Activated CD8-positive, alpha-beta T cell treated with anti-CD3 and anti-CD28 coated beads, Interleukin-2, amount 10 ng/mL, durations not matched to agents 7 days and 5 days (primary cell): ENCODE measurements around the gene TTLL3. TPM values are rescaled to one million over a fixed set of nuclear protein-coding genes. Genes with fewer than 3 reads are reported as not detected.

Experiments
- ATAC-seq: fragments of 150-1000 bp; cut with Tn5 transposase; one replicate; pipeline ENCODE4 v1.10.0; 2021; ENCODE audit warnings: moderate library complexity
- CTCF ChIA-PET: fragments of 350-600 bp; sonication (Branson Sonifier 250); formaldehyde crosslinking; loops from one replicate; lab custom pipeline; 2021; ENCODE audit warnings: antibody characterized with exemption; lab: Charles Lee
- POLR2A ChIA-PET: fragments of 350-600 bp; sonication (Branson Sonifier 250); formaldehyde crosslinking; loops from one replicate; lab custom pipeline; 2021; ENCODE audit warnings: antibody characterized with exemption; lab: Charles Lee
- DNase-seq: peaks from one replicate; pipeline ENCODE4 v3.0.0-alpha.2; 2020
- H3K27ac Mint-ChIP-seq: one replicate; pipeline ENCODE4 v1.8.0; 2021; ENCODE audit warnings: mild to moderate bottlenecking, mixed read lengths
- H3K27me3 Mint-ChIP-seq: one replicate; pipeline ENCODE4 v1.8.0; 2021; ENCODE audit warnings: low read depth, mixed read lengths
- H3K36me3 Mint-ChIP-seq: one replicate; pipeline ENCODE4 v1.8.0; 2021; ENCODE audit warnings: low read depth, mixed read lengths
- H3K4me1 Mint-ChIP-seq: one replicate; pipeline ENCODE4 v1.8.0; 2021; ENCODE audit warnings: low read depth, mixed read lengths
- H3K4me3 Mint-ChIP-seq: one replicate; pipeline ENCODE4 v1.8.0; 2021; ENCODE audit warnings: mild to moderate bottlenecking, mixed read lengths
- H3K9me3 Mint-ChIP-seq: one replicate; pipeline ENCODE4 v1.8.0; 2022; ENCODE audit warnings: mixed read lengths; ENCODE audit not compliant: insufficient read depth
- total RNA-seq, 2 experiments: library from RNA; stranded (reverse); gene quantifications; one replicate each; pipeline ENCODE4 v1.2.3, GENCODE V29; 2021

The TTLL3 gene
- total RNA-seq, 2 experiments from 2014 or later: 53.7 to 55.2 TPM

DNA sequence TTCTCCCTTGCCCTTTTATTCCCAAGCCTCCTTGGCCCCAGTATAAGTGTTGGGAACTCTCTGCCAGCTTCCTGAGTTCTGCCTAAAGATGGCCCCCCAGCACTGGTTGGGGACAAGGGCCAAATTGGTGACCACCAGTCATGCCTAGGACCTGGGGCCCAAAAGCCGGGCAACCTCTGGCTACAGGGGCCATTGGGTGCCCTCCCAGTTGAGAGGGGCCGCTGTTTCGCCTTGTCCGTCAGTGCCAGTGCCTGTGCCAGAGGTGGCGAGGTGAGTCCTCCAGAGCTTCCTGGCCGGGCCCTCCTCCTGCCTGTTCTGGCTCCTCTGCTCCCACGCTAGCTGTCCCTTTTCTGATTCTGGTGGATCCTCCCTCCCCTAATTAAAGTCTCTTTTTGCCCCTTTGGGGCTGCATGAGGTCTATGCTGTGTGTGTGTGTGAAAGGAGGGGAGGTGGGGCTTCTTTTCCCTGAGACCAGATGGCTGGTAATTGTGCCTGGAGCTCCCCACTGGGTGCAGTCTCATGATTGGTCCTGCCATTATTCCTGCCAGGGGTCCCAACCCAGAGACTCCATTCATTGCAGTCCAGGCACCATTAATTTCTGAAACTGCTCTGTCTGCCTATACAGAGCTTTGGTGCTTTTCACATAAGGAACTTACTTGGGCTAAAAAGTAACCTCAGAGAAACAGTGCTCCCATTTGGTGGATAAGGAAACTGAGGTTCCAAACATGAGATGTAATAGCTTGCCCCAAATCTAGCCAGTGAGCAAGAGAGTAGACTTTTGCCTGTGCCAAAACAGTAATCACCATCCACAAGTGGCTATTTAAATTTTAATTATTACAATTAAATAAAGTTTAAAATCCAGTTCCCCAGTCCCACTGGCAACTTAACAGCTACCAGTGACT, 3.1 kb upstream of the TTLL3 start:
- ChIA-PET CTCF (interaction anchor here (0.9 to 1.3 kb wide), 2 partner anchors 14 to 53 kb away, joined by 3 read pairs; partner anchors contain the start of gene ARPC4), POLR2A (interaction anchor here (0.6 to 2.5 kb wide), 4 partner anchors 10 to 39 kb away, joined by 3 to 11 read pairs (median 5); partner anchors contain the start of genes ARPC4 and TADA3)
- no peak for ATAC-seq
- DNase-seq: no peak
- Mint-ChIP-seq H3K27me3 (no peaks in the 10 kb centered on the region), H3K9me3 (no peaks in the 10 kb centered on the region), H3K27ac (peak overlapping the region; percentile 88), H3K36me3 (peaks cover 78% of the 10 kb centered on the region), H3K4me1 (peaks cover 57% of the 10 kb centered on the region), H3K4me3 (no peak overlapping the region)

DNA sequence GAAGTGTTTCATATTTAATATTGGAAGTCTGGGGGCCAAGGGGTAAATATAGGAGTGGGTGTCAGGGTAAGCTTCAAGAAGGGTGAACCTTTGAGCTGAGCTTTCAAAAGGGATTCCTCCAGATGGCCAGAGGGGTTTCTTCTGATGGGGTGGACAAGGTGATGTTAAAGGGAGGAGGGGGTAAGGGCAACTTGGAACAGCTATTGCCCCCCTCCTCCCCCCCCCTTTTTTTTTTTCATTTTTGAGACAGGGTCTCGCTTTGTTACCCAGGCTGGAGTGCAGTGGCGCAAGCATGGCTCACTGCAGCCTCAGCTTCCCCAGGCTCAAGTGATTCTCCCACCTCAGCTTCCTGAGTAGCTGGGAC, 2.1 kb upstream of the TTLL3 start:
- no peak for DNase-seq
- H3K27me3 Mint-ChIP-seq: no peaks in the 10 kb centered on the region
- H3K9me3 Mint-ChIP-seq: no peaks in the 10 kb centered on the region
- no peak overlapping the region for H3K4me3 Mint-ChIP-seq
- peaks cover 57% of the 10 kb centered on the region for H3K4me1 Mint-ChIP-seq
- ATAC-seq: no peak
- ChIA-PET POLR2A (interaction anchor here (0.9 to 1.7 kb wide), 4 partner anchors 9 to 77 kb away, joined by 3 to 7 read pairs (median 4); partner anchors contain the start of genes ARPC4, BRPF1 and TADA3), CTCF (interaction anchor here (0.9 to 2.2 kb wide), 5 partner anchors 12 to 124 kb away, joined by 3 to 15 read pairs (median 4); partner anchors contain the start of genes ARPC4 and TADA3)
- H3K27ac Mint-ChIP-seq: peak overlapping the region; percentile 88
- peaks cover 78% of the 10 kb centered on the region for H3K36me3 Mint-ChIP-seq

DNA sequence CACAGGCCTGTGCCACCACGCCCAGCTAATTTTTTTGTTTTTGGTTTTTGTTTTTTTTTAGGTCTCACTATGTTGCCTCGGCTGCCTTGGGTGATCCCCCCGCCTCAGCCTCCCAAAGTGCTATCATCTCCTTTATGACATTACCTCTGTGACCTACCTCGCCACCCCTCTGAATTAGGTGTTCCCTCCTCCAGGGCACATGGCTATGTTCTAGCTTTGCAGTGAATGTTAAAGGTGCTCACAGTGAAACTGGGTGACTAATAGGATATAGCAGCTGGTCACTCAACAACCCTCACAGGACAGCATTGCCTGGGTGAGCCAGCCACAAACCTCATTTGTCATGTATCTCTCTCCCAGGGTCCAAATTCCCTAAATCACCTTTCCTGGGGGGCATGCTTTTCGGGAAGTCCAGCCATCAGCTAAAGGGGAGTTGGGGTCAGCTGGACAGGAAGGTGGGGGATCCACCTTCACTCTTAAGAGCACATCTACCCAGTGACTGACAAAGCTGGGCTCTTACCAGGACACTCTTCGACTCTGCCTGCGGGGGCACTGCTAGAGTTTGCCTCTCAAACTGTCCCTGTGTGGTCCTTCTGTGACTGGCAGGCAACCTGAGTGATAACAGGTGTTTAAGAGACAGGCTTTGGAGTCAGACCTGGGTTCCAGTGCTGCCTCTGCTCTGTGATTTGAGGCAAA, 1.6 kb upstream of the TTLL3 start:
- ATAC-seq: peak; percentile 74
- H3K4me3 Mint-ChIP-seq: peak overlapping the region; percentile 80
- POLR2A ChIA-PET: interaction anchor here (0.8 to 1.7 kb wide), 8 partner anchors 8 to 78 kb away, joined by 3 to 7 read pairs (median 4); partner anchors contain the start of genes ARPC4, BRPF1 and TADA3
- peak; percentile 72 for DNase-seq
- peaks cover 52% of the 10 kb centered on the region for H3K4me1 Mint-ChIP-seq
- CTCF ChIA-PET: interaction anchor here (0.9 to 2.2 kb wide), 6 partner anchors 12 to 138 kb away, joined by 3 to 15 read pairs (median 4); partner anchors contain the start of genes ARPC4 and TADA3
- H3K36me3 Mint-ChIP-seq: peaks cover 77% of the 10 kb centered on the region
- peak overlapping the region; percentile 88 for H3K27ac Mint-ChIP-seq
- no peaks in the 10 kb centered on the region for H3K27me3 Mint-ChIP-seq
- H3K9me3 Mint-ChIP-seq: no peaks in the 10 kb centered on the region

DNA sequence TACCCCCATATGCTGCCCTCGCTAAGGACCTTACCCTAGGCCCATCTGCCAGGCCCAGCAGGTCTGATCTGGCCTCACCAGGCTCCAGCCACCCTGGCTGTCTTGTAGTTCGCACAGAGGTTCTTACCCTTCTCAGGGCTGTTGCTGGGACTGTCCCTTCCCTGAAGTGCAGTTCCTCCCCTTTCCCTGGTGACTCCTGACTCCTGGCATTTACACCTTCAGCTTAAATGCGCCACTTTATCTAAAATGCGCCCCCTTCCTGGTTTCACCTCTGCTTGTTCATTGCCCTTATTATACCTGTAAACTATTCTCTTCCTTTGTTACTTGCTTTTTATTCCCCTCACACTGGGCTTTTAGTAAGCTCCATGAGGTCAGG, 835 bp upstream of the TTLL3 start:
- Mint-ChIP-seq H3K9me3 (no peaks in the 10 kb centered on the region), H3K4me3 (peak overlapping the region; percentile 80), H3K36me3 (peaks cover 70% of the 10 kb centered on the region), H3K27ac (peak overlapping the region; percentile 88), H3K4me1 (peaks cover 49% of the 10 kb centered on the region), H3K27me3 (no peaks in the 10 kb centered on the region)
- ATAC-seq: peak; percentile 10
- DNase-seq: no peak
- ChIA-PET CTCF (interaction anchor here (0.9 to 2.2 kb wide), 4 partner anchors 13 to 137 kb away, joined by 3 to 15 read pairs (median 5); no protein-coding TSS in a partner anchor), POLR2A (interaction anchor here (0.7 to 1.6 kb wide), 9 partner anchors 8 to 160 kb away, joined by 3 to 11 read pairs (median 3); partner anchors contain the start of genes ARPC4, BRPF1, MTMR14 and TADA3)

DNA sequence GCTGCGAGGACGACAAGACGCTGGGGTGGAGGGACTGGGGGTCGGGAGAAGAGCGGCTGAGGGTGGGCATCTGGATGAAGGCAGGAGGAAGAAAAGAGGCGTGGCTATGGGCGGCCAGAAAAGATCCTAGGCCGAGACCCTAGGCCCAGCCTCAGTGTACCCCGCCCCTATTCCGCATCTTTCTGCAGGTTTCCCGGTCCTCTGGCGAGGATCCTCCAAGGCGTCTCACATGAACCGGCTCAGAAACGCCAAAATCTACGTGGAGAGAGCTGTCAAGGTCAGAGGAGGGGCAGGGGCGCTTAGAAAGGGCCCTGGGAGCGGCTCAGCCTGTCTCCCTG, 340 bp downstream of the TTLL3 start:
- Mint-ChIP-seq H3K27me3 (no peaks in the 10 kb centered on the region), H3K4me1 (peaks cover 48% of the 10 kb centered on the region), H3K27ac (peak overlapping the region; percentile 22), H3K36me3 (peaks cover 62% of the 10 kb centered on the region), H3K4me3 (peak overlapping the region; percentile 13), H3K9me3 (no peaks in the 10 kb centered on the region)
- ChIA-PET POLR2A (interaction anchor here (1.0 to 1.6 kb wide), 3 partner anchors 17 to 161 kb away, joined by 3 to 11 read pairs (median 4); partner anchors contain the start of genes ARPC4, MTMR14 and TADA3), CTCF (no interaction called here)
- ATAC-seq (no peak), DNase-seq (no peak)

DNA sequence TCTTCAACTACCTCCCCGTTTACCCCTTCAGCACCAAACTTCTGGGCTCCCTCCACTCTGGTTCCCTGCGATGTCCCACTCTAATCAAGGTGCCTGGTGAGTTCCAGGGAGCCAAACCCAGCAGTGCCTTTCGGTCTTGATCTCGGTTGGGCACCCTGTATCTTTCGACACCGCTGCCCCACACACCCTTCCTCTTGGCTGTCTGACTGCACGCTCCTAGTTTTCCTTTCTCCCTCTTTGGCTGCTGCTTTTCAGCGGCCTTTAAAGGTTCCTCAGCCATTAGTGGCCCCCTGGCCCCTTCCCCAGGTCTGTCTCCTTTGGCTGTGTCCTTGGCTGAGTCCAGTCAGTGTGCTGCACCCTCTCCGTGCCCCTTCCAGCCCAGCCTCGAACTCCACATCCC, 784 bp downstream of the TTLL3 start:
- ATAC-seq (no peak), DNase-seq (no peak)
- Mint-ChIP-seq H3K9me3 (no peaks in the 10 kb centered on the region), H3K36me3 (peaks cover 58% of the 10 kb centered on the region), H3K4me1 (peaks cover 48% of the 10 kb centered on the region), H3K27ac (peak overlapping the region; percentile 22), H3K27me3 (no peaks in the 10 kb centered on the region), H3K4me3 (peak overlapping the region; percentile 13)
- POLR2A ChIA-PET: no interaction called here
- CTCF ChIA-PET: no interaction called here

DNA sequence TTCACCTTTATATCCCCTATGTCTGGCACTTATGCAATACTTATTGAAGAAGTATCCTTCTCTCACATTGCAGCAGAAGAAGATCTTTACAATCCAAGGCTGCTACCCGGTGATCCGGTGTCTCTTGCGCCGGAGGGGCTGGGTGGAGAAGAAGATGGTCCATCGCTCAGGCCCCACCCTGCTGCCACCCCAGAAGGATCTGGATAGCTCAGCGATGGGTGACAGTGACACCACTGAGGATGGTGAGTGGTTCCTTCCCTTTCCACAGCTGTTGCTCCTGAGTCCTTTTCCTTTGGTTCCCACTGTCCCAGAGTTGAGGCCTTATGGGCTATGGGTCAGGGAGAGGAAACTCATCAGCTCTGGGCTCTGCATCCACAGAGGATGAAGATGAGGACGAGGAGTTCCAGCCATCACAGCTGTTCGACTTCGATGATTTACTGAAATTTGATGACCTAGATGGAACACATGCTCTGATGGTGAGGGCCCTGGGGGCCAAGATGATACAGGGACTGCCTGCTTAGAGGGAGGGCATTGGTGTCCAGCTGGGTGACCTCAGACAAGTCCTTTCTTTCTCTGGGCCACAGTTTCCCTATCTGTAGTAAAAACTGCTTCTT, 2.9 kb downstream of the TTLL3 start:
- H3K36me3 Mint-ChIP-seq: peaks cover 41% of the 10 kb centered on the region
- H3K9me3 Mint-ChIP-seq: no peaks in the 10 kb centered on the region
- H3K27me3 Mint-ChIP-seq: no peaks in the 10 kb centered on the region
- ChIA-PET CTCF (interaction anchor here (1.8 kb wide), 1 partner anchor 18 kb away, joined by 3 read pairs; no protein-coding TSS in a partner anchor), POLR2A (interaction anchor here (1.0 to 2.0 kb wide), 2 partner anchors 11 to 20 kb away, joined by 3 to 9 read pairs; partner anchors contain the start of genes ARPC4 and TADA3)
- no peak for ATAC-seq
- peaks cover 31% of the 10 kb centered on the region for H3K4me1 Mint-ChIP-seq
- H3K27ac Mint-ChIP-seq: no peak overlapping the region
- no peak overlapping the region for H3K4me3 Mint-ChIP-seq
- DNase-seq: no peak

DNA sequence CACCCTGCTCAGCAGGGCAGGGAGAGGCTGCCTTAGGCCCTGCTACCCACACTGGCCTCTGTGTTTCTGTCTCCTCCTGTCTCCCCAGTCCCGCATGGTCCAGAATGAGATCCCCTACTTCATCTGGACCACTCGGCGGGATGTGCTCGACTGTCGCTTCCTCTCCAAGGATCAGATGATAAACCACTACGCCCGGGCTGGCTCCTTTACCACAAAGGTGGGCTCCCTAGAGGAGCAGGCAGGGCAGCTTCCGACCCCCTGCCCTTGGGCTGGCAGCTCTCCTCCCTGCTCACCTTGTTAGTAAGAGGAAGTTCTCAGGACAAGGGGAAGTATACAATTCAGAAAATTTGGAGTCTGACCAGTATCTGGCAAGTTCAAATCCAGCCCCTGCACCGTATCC, 5.9 kb downstream of the TTLL3 start:
- no peak for DNase-seq
- POLR2A ChIA-PET: interaction anchor here (1.7 kb wide), 1 partner anchor 8 kb away, joined by 5 read pairs; no protein-coding TSS in a partner anchor
- CTCF ChIA-PET: no interaction called here
- peaks cover 7% of the 10 kb centered on the region for H3K4me1 Mint-ChIP-seq
- H3K9me3 Mint-ChIP-seq: no peaks in the 10 kb centered on the region
- H3K36me3 Mint-ChIP-seq: peaks cover 22% of the 10 kb centered on the region
- H3K27ac Mint-ChIP-seq: no peak overlapping the region
- H3K27me3 Mint-ChIP-seq: no peaks in the 10 kb centered on the region
- no peak overlapping the region for H3K4me3 Mint-ChIP-seq
- ATAC-seq: no peak

DNA sequence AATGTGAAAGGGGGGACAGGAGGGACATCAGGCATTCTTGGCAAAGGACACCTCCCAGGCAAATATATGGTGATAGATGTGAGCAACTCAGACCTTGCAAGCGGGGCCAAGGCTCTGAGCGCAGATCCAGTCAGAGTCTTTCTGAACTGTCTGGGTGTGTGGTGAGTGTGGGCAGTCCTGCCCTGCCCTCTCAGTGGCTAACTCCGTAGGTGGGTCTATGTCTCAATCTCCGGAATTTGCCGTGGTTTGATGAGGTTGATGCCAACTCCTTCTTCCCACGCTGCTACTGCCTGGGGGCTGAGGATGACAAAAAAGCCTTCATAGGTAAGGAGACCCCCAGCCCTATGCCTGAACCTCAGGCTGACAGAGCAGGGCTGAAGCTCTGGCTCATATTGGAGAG, 7.4 kb downstream of the TTLL3 start:
- Mint-ChIP-seq H3K9me3 (no peaks in the 10 kb centered on the region), H3K36me3 (peaks cover 13% of the 10 kb centered on the region), H3K4me3 (no peak overlapping the region), H3K4me1 (no peaks in the 10 kb centered on the region), H3K27ac (no peak overlapping the region), H3K27me3 (no peaks in the 10 kb centered on the region)
- ChIA-PET POLR2A (interaction anchor here (0.7 to 1.7 kb wide), 2 partner anchors 9 to 22 kb away, joined by 3 to 5 read pairs; no protein-coding TSS in a partner anchor), CTCF (interaction anchor here (0.9 kb wide), 1 partner anchor 13 kb away, joined by 4 read pairs; no protein-coding TSS in a partner anchor)
- DNase-seq (no peak), ATAC-seq (no peak)

DNA sequence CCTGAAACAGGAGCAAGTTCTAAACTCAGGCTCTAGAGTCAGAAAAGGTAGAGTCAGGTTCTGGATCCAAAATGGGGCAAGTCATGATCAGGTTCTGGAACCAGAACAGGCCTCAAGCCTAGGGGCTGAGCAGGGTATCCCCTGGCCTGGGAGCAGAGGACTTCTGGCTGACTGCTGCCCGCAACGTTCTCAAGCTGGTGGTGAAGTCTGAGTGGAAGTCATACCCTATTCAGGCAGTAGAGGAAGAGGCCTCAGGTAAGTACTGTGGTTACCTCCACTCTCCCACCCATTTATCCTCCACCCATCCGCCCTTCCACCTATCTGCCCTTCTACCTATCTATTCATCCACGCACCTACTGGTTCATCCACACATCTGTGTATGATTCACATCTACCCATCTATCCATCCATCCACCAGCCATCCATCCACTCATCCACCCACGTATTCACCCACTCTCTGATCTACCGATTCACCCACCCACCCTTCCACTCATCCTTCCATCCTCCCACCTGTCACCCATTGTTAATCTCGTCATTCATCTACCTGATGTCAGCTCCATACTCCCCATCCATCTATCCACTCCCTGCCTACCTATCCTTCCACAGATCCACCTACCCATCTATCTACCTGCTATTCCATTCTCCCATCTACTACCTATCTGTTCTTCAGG, 8.7 kb downstream of the TTLL3 start:
- no peak overlapping the region for H3K27ac Mint-ChIP-seq
- H3K4me3 Mint-ChIP-seq: no peak overlapping the region
- ChIA-PET CTCF (no interaction called here), POLR2A (no interaction called here)
- DNase-seq (no peak), ATAC-seq (no peak)
- no peaks in the 10 kb centered on the region for H3K9me3 Mint-ChIP-seq
- no peaks in the 10 kb centered on the region for H3K4me1 Mint-ChIP-seq
- H3K27me3 Mint-ChIP-seq: no peaks in the 10 kb centered on the region
- H3K36me3 Mint-ChIP-seq: peaks cover 6% of the 10 kb centered on the region
